Dedifferentiated amniotic fluid mesenchymal stem cell (primary cell): ENCODE data around the gene EPHB3.
A peak's percentile ranks its signal among the peaks of the same experiment; 100 is the strongest.

Source experiments
- DNase-seq: peaks from one replicate; pipeline ENCODE4 v3.0.0-alpha.2; 2016; ENCODE audit errors: extremely low spot score

Gene EPHB3

DNA sequence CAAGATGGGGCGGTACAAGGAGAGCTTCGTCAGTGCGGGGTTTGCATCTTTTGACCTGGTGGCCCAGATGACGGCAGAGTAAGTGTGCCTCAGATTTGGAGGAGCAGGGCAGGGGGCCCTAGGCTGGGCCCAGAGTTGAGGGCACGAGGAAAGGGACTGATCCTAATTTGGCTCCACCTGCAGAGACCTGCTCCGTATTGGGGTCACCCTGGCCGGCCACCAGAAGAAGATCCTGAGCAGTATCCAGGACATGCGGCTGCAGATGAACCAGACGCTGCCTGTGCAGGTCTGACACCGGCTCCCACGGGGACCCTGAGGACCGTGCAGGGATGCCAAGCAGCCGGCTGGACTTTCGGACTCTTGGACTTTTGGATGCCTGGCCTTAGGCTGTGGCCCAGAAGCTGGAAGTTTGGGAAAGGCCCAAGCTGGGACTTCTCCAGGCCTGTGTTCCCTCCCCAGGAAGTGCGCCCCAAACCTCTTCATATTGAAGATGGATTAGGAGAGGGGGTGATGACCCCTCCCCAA, 19.8 kb downstream of the EPHB3 start:
- no peak for DNase-seq

DNA sequence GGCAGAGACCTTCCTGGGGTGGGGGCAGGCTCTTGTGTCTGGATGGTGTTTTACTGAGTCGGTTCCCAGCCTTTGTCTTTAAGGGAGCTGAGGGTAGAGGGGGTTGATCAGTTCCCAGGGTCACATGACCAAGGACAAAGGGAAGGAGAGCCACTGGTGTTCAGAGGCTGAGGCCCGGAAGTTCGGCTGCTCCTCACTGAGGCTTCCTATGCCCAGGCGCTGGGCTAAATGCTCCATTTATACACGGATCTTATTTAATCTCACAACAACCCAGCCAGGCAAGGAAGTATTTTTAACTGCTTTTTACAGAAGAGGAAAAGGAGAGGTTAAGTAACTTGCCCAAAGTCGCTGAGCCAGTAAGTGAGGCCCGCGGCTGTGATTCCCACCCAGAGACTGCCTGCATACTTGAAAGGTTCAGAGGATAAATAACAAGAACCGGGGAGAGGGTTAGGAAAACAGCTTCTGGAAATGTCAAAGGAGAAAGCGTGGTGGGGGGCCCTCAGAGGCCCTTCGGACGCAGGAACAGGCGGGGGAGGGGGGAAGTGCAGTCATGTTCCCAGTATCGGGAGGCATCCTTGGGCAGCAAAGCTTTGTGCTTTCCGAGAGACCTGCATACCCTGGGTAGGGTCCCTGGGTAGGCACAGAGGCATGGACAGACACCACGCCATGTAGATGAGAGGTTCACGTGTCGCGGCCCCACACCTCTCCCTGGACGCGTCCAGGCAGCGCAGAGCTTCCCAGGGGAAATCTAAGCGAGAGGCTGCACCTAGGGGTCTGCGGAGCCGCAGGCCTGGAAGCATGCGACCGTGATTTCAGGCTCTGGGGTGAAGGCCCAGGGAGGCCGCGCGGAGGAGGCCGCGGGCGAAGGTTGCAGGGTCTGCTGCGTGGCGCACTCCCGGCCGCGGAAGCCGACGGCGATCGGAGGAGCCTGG, 21.3 kb downstream of the EPHB3 start:
- no peak for DNase-seq

DNA sequence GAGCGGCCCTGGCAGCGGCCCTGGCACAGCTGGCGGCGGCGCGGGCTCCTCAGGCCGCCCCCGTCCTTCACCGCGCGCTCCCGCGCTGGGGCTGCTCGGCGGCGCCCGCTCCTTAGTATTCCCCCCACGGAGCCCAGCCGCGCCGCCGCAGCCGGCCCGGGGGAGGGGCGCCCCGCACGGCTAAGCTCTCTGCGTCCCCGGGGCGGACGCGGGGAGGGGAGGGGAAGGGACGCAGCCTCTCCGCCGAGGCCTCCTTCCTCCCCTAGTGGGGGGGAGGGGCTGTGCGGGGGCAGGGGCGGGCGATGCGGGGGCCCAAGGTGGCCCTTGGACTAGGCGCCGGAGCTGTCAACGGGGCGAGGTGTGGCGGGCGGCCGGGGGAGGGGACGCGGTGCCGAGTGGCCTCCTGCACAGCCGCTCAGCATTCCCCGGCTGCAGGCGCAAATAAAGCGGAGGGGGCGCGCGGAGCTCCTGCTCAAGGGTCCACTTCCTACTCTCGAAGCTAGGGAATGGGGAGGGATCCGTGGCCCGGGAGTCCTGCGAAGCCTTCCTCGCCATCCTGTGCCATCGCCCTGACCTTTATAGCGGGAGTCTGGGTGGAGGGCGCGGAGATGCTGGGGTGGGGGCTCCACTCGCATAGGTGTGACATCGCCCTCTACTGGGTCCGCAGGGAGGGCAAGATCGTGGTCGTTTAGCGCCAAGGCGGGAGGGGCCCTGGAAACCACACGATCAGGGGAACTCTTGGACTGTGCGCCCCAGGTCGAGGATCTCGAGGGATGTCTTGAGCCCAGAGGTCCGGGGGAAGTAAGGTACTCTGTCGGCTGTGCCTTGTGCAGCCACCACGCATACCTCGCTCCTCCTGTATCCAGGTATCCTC, 22.2 kb downstream of the EPHB3 start:
- no peak for DNase-seq

DNA sequence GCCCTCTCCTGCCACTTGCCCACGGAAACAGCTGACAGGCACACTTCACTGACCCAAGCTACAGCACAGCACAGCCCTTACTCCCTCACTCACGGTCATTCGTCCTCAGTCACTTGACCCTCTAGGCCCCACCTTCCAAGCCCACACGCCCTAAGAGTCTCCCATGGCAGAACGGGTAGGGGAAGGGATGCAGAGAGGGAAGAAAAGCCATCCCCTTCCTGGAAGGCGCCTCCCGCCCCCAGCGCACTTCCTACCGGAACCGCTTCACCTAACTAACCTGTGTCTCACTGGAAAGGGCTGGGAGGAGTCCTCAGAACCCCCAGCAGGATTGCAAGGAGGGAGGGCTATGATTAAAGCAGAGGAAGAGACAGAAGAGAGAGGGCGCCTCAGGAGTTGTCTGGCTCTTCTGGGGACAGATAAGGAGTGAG, 22.9 kb downstream of the EPHB3 start:
- DNase-seq: no peak

DNA sequence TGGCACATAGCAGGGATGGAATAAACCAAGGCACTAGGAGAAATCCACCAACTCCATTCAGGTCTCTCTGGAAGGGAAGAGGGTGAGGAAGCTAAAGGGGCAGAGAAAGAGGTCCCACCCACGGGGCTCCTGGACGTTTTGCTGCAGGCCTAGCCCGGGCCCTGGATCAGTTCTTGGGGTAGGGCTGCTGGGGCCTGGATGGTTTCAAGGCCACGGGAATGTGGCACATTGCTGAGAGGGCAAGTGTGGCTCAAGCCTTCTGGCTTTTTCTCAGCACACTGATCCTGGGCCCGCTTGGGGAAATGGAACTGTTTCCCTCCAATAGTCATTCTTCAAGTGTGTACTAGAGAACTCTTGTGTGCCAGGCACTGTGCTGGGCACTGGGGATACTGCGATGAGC, 24.0 kb downstream of the EPHB3 start:
- DNase-seq: no peak

DNA sequence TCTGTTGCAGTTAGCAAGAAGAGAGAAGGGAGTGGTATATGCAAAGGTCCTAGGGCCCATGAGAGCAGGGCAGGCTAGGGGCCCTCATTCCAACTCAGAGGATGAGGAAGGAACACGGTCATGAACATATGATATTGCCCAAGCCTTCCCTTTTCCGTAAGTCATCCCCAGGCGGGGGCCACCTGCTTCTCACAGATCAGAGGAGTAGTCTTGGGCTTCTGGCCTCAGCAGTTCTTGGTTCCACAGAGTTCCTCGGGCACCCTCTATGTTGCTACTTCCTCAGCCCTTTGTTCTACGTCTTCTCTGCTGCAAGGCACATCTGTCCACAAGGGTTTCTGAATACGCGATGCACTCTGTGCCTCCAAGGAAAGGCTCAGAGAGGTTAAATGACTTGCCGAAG, 25.3 kb downstream of the EPHB3 start:
- no peak for DNase-seq

DNA sequence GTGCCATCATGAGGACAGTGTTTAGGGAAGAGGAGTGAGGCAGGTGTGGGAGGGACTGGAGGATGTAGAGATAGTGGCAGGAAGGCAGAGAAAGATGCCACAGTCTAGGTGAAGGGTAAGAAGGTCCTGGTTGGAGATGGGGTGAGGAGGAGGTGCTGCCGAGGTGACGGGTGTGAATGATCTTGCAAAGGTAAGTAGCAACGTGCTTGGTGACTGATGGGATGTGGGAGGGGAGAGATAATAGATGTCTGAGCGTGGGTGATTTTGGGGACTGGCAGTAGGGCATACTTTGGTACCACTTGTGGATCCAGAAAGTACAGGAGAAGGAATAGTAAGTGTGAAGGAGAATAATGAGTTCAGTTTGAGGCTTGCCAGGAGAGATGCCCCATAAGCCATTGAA, 27.2 kb downstream of the EPHB3 start:
- DNase-seq: no peak

DNA sequence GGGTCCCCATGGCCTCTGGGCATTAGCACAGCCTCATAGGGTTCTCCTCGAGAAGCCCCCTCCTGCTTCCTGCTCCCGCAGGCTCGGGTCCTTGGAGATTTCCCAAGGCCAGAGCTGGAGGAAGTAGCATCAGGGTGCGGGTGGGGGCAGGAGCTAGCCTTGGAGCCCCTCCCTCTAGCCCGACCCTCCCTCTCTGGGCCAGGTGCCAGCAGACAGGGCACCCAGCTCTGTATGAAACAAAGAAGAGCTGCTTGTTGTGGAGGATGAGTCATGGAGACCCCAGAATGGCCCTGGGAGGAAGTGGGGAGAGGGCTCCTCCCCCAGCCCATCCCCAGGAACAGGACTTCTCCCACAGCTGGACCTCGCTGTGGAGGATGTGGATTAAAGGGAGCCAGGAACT, 29.2 kb downstream of the EPHB3 start:
- DNase-seq: no peak

DNA sequence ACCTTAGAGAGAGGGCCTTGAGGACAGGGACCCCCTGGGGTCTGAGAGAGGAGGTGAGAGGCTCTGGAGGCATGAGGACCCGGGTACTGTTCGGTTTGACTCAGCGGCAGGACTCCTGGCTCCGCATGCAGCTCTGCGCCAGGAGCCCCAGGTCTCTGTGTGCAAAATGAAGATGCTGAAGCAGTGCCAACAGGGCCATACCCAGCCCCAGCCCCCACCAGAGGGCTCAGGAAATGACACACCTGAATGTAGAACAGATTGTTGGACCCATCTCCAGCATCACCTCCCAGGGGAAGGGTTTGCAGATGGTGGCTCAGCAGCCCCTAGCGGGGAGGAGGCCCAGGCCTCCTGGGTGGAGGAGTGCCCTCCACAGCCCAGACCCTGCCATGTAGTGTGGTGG, 30.2 kb downstream of the EPHB3 start:
- DNase-seq: no peak

DNA sequence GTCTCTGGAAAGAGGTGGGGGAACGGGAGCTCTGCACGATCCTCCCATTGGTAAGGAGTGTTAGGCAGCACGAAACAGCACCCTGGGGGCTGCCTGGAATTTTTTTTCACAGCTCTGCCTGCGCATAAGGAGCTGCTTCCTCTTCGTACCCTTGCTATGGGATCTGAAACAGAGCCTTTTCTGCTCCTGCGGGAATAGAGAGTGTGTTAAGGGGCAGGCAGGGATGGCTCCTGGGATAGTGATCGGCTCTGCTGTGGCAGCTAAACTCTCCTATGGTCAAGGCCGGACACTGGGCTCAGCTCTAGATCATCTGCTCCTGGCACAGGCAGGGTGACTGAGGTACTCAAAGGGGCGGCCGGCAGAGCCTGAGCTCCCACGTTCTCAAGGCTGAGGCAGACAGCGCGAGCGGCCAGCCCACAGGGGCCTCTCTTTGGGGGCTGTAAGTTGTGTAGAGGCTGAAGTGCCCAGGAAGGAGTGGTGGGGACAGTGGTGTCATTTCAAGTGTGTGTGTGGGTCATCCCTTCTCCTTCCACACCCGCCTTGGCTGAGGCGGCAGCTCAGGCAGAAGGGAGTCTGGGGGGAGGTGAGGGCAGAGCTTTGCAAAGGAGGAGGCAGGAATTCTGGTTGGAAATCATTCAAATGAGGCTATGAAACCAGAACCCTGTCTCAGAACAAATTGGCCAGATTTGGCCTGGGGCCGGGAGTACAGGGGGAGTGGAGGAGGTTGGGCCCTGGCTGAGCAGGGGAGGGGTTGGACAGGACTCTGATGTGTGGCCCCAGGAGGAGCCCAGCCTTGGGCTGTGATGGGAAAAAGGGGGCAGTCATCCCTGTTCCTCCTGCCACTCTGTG, 31.0 kb downstream of the EPHB3 start:
- peak; percentile 28 for DNase-seq

DNA sequence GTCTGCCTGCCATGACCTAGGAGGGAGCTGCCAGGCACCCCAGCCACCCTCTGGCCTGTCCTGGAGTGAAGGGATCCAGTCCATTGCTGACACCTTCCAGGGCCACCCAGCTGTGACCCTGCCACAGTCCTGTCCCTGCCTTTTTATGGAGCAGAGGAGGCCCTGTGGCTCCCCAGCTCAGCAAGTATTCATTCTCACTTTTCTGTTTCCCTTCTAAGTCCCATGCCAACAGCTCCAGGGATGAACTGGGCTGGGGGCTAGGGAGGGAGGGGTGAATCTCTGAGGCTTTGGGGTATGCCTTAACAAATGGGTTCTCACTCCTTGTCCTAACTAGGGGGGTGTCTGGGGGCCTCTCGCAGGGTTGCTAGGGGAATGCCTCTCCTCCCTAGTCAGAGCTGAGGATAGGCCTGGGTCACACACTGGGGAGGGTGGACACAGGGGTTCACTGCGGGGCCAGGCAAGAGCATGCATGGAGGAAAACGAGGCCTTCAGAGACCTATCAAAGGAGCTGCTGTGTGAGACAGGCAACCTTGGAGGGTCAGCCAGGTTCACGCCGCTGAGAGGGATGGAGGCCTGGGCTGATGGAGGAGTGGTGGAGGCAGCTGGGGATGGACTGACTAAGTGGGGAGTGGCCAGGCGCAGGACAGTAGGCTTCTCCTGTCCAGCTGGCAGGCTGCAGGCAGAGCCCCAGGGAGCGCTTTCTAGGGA, 31.8 kb downstream of the EPHB3 start:
- no peak for DNase-seq

DNA sequence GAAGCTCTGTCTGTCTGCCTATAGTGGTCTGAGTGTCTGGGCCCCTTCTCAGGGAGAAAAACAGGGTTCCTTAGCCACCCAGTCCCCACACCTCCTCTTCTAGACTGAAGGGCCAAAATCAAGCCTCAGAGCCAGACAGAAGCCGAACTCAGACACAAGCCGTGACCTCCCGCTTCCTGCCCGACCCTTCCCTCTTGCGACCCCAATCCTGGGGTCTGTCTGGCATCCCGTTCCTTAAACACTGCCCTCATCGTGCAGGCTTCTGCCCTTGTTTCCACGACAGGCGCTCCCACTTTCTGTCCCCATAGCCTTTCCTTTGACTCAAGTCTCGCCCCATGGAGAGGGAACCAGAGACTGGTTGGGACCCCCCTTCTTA, 32.3 kb downstream of the EPHB3 start:
- no peak for DNase-seq

DNA sequence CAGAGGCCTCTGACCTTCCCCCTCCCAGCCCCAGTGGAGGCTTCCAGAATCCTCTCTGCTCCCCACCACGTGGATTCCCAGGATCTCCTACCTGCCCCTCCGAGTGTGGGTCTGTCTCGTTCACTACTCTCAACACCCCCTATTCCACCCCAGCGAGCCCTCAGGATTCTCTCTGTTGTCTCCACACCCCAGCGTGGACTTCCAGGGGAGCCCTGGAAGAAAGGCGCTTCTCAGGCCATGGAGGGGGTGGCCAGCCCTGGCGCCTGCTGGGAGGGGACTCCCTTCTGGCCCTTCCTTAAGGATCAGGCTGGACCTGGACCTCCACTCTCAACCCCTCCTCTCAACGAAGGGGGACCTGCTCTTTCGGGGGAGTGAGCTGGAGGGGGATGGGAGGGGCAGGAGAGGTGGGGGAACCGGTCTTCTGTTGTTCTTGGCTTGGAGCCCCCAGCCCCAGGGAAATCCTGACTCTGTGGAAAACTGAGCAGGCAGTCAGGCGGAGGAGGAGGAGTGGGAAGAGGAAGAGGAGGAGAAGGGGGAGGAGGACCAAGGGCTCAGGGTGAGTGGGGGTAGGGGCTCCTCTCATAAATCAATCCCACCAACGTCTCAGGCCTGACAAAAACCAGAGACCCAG, 32.9 kb downstream of the EPHB3 start:
- DNase-seq: no peak

DNA sequence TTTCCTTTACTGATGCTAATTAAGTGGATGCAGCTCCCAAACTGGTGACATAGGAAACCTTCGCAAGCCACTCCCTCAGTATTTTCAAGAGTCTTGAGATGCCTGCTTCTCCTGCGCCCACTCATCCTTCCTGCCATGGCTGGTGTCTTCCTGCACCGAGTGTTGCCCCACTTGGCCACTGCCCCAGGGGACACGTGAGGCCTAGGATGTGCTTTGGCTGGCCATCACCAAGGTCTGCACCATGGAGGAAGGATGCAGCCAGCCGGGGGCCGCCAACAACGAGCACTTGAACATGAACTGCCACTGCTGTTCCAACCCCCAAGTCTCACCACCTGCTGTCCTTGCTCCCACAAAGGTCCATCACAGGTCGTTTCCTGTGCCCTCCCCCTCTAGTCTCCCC, 34.1 kb downstream of the EPHB3 start:
- DNase-seq: no peak

DNA sequence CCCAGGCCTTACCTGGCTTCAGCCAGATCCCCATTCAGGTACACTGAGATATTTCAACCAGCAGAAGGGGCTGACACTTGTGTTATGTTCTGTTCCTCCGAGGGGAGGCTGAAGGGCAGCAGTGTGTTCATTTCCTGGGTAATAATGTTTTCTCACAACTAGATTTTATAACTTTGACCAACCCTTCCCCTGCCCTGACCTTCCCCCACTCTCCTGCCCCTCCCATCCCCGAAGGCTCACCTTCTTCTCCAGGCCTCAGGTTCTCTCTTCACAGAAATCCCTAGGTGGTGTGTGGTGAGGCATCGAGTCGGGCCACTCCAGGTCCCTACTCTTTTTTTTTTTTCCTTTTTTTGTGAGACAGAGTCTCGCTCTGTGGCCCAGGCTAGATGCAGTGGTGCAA, 34.6 kb downstream of the EPHB3 start:
- no peak for DNase-seq

DNA sequence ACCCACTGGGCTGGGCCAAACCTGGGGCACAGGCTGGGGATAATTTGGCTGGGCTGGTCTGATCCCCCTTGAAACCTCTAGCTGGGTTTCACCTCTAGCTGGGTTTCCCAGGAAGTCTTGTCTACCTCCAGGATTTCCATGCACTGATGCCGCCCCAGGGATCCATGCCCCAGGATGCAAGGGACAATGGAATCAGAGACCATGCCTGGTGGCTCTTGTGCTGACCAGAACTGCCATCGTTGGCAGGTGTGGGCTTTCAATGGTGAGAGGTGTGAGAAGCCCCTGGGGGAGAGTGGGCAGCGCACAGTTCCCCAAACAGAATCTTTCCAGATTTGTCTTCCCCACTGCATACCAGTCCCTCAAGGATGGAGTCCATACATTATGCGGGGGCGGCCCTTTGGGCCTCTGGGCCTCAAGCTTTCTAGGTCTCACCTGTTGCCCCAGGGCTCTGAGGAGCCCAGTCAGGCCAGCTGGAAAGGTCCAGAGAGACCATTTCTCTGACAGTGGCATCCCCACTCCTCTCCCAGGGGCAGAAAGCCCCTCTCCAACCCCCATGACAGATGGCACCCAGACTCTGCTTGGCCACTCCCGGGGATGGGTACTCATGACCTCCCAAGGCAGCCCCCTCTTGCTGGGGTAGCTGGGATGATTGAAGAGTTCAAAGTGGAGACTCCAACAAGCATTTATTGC, 35.4 kb downstream of the EPHB3 start:
- DNase-seq: no peak

DNA sequence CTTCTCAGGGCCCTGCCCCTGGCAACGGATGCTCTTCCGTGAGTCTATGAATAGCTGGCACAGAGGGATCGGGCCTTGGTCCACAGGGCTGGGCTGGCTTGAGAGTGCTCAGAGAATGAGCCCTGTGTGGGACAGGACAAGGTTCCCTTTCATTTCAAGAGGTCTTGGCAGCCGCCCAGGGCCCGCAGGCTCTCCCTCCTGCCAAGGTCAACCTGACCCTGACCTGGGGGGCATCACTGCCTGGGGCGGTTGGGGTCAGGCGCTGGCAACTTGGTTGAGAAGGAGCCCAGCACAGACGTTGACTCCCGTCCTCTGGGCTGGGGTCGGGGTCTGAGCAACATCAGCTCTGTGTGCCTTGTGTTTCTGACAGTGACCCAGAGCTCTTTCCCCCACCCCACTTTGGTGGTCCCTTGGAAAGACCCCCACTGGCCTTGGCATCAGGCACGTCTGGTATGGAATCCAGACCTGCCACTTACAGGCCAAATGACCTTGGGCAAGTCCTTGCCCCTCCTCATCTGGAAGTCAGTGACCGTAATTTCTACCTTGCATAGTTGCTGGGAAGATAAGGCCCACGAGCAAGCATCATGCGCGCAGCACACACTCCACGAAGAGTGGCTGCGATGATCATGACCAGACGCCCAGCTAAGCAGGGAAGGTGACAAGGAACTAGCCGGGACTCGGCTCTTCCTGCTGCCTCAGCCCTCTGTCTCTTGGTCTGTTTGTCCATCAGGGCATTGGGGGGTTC, 36.4 kb downstream of the EPHB3 start:
- DNase-seq: no peak

DNA sequence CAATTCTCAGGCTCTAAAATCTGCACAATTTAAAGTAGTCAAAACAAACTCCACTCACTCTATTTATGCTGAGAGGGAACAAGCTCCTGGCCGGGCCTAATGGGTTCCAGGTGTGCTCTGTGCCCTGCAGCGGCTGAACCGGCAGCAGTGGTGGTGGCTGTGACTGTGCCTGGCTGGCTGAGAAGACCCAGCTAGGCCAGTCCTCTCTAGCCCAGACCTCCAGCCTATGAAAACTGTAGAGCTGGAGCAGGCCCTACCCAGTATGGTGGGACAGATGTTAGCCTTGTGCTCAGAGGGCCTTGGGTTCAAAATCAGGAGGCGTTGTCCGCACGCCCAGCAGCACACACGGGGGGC, 37.0 kb downstream of the EPHB3 start:
- DNase-seq: no peak

DNA sequence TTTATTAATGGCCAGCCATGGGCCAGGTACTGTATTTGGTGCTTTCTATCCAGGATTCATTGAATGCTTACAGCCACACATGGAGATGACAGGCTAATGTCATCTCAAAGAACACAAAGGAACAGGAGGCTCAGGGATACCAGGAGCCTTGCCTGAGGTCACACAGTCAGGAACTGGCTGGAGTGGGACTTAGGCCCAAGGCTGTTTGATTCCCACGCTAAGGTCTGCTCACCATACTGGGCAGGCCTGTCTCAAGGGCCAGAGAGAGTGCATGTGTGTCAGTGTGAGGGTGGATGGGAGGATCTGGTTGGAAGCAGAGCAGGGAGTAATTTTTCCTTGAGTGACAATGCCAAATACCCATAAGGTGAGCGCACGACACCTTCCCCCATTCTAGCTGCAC, 37.6 kb downstream of the EPHB3 start:
- no peak for DNase-seq
